GM19438 (cell line): ENCODE data around the gene CHRNA4.

Experiments
- ATAC-seq: cut with Tn5 transposase; IDR thresholded peaks from one replicate; pipeline ENCODE4 v1.9.1; 2021; ENCODE audit warnings: low read depth; ENCODE audit not compliant: unreplicated experiment

Gene CHRNA4

DNA sequence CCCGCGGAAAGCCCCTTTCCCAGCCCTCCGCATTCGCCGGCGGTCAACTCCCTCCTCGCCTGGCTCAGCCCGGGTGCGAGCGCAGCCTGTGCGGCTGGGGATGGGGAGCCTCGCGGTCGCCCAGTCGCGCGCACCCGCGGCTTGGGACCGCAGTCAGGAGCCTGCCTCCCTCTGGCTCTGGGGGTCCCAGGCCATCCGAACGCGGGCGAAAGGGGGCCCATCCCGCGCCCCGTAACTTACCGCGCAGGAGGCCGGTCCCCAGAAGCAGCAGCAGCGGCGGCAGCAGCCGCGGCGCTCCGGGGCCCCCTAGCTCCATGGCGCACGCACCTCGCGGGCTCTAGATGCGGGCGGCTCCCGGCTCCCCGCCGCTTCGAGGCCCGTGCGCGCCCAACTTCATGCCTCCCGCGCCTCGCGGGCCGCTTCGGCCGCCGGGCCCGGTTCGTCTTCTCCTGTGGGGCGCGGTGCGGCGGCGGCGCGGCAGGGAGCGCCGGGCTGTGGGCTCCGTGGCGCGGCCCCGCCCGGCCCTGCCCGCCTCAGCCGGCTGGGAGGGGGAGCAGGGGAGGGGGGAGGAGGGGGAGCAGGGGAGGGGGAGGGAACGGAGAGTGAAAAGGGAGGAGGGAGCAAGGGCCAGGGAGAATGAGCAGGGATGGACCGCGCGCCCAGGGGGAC lies at the start of gene CHRNA4:
Gene CHRNA4 (minus strand): TSS at position 500 of the 669 bp plus-strand sequence. CDS start 184 bp downstream, at position 316.
- no peak for ATAC-seq

DNA sequence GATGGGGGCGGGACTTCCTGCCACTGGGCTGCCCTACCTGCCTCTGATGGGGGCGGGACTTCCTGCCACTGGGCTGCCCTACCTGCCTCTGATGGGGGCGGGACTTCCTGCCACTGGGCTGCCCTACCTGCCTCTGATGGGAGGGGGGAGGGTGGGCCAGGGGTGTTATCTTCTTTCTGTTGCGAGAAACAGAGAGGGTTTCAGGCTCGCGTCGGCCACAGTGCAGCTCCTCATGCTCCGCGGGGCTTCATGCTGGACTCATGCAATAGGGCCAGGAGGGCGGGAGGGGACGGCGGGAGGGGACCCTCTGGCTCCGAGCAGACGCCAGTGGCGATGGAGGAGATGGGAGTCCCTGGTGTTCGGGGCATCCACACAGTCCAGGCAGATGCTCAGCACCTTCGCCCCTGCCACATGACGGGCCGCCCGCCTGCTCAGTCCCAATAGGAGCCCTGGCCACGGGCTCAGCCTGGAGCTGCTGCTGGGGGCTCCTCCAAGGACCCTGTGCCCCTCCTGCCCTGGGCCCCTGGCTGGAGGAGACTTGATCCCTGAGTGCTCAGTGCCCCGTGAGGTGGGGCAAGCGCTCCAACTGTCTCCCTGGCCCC lies 48.8 kb upstream of the CHRNA4 start:
- ATAC-seq: no peak

DNA sequence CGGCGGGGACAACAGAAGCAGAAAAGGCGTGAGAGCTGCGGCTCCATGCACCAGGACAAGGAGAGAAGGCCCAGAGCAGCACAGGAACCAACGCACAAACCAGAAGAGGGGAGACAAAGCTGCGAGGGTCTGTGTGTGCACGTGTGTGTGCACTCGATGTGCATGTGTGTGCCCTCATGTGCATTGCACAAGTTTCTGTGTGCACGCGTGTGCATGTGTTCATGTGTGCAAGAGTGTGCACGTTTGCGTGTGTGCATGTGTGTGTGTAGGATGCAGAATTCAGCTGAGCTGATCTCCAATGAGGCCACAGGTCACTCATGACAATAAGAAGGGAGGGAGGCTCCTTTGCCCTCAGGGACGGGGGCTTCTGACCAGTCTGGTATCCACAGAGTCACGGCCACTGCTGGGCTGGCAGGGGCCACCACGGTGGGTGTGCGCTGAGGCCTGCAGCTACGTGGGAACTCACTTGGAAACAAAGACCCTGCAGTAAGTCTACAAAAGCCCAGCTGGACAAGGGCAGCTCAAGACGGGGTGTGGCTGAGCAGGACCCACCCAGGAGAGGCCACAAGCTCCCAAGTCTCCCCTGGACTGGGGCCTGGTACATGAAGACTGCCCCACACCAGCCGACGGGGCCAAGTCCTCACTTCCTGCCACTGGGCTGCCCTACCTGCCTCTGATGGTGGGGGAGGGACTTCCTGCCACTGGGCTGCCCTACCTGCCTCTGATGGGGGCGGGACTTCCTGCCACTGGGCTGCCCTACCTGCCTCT lies 48.1 kb upstream of the CHRNA4 start:
- no peak for ATAC-seq

DNA sequence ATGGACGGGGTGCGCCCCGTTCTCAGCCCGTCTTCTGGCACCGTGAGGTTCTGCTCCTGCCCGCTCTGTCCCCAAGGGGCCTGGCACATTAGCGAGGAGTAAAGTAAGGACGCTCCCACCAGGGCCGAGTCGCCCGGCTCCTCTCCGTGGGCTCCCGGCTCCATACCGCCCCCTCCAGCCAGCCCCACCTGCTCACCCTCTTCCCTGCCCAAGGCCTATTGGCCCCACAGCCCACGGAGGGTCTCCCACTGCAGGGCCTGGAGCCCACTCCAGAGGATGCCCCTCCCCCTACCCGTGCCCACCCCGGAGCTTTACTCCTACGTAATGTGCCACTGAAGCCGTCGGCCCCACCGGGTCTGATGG lies 47.5 kb upstream of the CHRNA4 start:
- no peak for ATAC-seq

DNA sequence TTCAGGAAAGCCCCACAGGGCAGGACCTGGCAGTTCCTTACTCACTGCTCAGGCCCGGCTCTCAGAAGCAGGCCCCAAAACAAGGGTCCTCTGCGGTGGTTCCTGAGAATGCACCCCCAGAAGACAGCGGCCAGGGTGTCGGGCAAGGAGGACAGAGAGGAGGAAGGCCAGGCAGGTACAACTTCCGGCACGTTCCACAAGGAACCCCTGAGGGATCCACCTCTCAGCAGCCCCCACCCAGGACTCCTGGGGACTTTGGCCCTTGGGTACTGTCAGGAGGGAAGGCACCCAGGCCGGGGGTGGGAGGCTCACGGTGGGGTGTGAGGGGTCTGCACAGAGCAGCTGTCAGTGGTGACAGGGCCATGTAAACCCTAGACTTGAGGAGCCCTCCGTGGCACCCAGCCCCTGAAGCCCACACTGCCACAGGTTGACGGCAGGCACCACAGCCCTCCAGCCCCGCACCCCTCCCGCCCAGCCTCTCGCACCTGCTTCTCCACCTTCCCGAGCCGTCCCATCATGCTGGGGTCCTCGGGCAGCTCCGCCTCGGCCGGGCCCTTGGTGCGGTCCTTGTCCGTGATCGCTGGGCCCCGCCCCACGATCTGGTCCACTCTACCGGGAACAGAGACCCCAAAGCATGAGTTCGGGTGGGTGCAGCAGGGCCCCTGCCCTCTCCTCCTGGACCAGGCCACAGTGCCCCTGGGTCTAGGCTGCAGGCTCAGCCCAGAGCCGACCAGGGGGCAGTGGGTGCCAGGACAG lies 47.0 kb upstream of the CHRNA4 start:
- no peak for ATAC-seq

DNA sequence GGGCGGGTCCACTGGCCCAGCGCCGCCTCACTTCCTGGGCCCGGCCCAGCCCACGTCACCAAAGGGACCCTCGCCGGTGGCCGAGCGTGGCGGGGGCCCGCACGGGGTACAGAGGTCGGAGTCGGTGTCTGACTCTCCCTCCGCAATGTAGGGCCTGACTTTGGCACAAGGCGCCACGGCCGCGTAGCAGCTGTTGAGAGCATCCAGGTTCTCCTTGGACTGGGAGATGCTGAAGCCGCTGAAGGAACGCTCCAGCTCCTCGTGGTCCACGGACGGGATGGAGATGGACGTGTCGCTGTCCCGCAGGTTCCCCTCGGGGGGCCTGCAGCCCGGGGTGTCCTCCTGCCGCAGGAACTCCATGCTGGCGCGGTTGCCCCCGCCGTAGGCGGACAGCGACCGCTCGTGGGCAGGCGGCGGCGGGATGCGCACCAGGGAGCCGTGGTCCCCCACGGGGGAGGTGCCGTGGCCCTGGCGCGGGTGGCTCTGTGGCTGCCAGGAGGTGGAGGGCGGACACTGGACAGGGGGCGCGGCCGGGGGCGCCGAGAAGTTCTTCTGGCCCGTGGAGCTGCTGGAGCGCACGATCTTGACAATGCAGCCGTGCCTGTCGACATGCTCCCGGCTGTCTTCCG lies 45.6 kb upstream of the CHRNA4 start:
- no peak for ATAC-seq

DNA sequence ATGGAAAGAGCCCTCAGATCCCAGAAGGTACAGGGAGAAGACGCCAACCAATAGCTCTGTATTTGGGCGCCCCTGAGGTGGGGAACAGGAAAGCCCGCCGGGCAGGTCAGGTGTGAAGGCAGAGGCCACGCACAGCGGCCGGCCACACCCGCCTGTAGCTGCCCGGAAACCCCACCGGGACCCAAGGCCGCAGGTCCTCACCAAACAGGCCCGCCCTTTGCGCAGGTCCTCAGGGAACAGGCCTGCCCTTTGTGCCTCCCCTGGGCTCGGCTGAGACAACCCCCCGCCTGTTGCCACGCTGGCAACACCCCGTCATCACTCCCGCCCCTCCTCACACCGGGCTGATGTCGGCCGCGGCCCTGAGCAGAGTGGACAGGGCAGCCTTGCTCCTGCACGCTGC lies 44.9 kb upstream of the CHRNA4 start:
- no peak for ATAC-seq

DNA sequence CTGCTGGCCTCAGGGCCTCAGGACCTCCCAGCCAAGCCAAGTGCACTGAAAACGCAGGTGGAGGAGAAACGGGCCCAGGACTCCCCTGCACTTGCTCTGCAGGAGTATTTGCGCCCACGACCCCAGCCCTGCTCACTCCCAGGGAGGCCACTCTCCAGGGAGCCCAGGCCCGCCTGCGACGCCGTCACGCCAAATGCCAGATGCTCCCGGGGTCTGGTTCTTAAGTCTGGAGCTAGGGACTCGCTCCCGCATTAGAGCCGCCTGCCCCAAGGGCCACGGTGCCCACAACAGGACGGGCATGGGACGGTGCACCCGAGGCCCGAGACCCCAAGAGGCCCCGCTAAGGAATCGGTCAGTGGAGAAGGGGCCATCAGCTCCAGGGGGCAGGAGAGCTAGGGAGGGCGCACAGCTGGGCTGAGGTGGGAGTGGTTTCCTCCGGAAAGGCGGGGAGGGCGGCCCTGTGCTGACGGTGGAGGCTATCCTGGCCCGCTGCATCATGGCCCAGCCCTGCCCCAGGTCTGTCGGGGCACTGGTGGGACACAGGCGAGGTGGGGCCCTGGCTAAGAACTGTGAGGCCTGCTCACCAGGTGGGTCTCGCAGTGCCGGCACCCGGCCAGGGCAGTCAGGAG lies 44.1 kb upstream of the CHRNA4 start:
- no peak for ATAC-seq

DNA sequence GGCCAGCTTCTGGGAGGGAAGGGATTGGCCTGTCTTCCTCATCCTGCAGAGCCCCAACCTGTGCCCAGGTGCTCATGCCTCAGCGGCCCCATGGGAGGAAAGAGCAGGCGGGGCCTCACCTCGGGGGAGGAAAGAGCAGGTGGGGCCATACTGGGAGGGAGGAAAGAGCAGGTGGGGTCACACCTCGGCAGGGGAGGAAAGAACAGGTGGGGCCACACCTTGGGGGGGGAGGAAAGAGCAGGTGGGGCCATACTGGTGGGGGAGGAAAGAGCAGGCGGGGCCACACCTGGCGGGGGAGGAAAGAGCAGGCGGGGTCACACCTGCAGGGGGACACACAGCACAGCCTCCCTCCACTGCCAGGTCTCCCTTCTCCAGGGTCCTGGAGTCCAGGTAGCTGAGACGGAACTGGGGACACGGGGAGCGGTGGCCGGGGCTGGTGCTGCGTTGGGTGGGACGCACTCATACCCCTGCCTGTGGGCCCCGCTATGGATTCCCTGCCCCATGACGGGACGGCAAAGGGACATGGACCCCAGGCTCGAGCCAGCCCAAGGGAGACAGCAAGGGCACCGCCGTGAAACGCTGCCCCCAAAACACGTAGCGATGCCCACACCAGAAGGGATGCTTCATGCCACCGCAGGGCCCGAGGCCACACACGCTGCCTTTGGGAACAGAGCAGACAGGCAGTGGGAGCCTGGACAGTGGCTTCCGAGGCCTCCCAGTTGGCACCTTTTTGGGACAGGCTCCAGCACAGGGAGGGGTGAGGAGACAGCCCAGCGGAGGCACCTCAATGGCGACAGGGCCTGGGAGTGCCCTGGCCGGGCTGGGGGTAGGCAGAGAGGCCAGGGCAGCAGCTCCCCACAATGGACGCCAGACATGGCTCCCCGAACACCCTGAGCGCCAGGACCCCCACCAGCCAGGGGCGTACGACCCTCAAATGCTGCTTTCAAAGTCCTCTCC lies 43.3 kb upstream of the CHRNA4 start:
- ATAC-seq: no peak

DNA sequence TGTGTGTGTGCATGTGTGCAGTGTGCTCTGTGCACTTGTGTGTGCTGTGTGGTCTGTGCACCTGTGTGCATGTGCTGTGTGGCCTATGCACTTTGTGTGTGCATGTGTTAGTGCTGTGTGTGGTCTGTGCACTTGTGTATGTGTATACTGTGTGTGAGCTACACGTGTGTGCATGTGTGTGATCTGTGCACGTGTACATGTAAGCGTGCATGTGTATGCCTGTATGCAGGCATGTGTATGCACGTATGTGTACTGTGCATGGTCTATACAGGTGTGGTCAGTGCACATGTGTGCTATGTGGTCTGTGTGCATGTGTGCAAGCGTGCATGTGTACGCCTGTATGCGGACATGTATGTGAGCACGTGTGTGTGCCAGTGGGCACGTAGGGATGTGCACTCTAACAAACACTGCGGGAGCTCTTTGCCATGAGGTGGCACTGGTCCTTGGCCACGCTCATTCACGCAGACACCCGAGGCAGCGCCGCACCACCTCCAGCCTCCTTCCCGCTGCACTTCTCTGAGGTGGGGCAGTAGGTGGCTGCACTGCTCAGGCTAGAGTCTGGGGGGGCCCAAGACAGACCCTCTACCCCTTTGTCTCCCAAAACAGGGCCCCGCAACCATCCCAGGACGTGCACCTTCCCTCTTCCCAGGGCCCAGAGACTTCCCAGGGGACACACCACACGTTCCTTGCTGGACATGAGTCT lies 42.4 kb upstream of the CHRNA4 start:
- no peak for ATAC-seq

DNA sequence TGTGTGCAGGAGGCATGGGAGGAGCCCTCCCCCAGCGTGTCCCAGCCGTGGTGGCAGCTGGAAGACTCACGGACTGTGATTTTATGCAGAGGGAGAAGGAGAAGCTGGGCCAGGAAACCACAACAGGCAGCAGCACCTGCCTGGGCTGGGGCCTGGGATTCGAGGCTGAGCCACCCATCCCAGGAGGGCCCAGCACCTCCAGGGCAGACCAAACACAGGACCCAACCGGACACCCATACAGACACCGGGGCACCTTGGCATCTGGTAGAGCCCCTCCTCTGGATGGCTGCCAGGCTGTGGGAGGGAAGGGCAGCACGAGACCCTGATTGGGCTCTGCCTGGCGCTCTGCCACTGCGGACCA lies 41.7 kb upstream of the CHRNA4 start:
- ATAC-seq: no peak

DNA sequence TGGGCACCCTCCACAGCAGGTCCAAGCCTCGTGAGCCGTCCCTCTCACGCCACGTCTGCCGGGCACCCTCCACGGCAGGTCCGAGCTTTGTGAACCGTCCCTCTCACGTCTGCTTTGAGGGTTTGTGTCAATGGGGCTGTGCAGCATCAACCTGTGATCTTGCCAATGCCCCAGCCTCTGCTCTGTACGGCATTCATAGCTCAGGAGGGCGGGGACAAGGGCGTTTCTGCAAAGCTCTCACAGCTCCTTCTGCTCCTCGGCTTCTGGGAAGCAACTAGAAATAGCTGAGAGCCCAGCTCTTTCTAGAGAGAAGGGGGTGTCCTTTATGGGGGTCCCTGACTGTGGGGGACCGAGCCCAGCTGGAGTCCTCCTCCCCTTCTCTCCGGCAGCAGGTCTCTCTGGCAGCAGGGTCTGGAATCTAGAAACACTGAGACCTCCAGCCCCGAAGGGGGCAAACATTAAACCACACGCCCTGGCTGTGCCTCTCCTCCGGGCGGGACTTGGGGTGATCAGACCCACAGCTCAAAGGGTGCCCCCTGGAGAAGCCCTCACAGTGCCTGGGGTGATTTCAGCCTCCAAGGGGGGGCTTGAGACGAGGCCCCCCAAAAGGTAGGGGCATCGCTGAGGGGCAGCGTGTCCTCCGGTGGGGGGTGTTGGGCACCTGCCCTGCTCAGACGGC lies 41.2 kb upstream of the CHRNA4 start:
- ATAC-seq: no peak

DNA sequence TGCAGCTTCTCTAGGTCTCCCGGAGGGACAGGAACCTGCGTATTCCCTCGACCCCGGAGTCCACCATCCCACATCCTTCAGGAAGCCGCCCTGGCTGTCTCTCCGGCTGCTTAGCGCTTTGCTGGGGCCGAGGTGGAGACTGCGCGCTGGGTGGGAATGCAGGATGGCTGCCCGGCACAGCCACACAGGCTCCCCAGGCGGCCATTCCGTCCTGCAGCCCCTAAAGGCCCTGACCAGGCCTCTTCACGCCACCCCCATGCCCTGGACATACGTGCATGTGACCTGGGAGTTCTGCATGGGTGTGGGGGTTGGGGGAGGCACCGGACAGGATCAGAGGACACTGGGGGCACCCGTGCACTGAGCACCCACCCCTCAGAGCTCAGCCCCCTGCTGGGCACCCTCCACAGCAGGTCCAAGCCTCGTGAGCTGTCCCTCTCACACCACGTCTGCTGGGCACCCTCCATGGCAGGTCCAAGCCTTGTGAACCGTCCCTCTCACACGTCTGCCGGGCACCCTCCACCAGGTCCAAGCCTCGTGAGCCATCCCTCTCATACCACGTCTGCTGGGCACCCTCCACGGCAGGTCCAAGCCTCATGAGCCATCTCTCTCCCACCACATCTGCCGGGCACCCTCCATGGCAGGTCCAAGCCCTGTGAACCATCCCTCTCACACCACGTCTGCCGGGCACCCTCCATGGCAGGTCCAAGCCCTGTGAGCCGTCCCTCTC lies 40.4 kb upstream of the CHRNA4 start:
- ATAC-seq: no peak

DNA sequence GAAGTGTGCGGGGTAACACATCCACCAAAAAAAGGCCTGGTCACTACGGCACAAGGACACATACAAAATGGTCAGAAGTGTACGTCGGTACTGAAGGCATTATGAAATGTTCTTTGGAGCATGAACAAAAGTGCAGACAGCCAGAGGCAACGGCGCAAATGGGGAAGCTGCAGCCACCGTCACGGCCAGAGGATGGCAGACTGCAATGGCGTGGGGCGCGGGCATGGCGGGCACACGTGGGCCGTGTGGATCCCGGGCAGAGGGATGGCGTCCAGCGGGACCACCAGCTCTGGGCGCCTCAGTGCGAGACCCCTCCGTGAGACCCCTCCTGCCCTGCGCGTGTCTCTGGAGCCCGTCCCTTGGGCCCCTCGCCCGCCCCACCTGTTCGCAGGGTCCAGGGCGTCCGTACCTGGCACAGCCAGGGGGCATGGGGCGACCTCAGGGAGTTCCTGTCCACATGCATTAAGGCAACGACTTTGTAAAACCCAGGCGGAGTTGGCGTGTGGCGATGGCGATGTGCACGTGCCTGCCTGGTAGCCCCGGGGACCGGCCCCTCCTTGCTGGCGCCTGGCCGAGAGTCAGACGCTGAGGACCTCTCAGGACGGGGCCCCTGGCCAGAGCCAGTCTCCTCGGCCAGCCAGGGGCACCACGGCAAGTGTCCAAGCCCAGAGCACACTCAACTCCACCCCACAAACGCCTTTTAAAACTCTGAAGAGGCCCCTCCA lies 39.5 kb upstream of the CHRNA4 start:
- no peak for ATAC-seq

DNA sequence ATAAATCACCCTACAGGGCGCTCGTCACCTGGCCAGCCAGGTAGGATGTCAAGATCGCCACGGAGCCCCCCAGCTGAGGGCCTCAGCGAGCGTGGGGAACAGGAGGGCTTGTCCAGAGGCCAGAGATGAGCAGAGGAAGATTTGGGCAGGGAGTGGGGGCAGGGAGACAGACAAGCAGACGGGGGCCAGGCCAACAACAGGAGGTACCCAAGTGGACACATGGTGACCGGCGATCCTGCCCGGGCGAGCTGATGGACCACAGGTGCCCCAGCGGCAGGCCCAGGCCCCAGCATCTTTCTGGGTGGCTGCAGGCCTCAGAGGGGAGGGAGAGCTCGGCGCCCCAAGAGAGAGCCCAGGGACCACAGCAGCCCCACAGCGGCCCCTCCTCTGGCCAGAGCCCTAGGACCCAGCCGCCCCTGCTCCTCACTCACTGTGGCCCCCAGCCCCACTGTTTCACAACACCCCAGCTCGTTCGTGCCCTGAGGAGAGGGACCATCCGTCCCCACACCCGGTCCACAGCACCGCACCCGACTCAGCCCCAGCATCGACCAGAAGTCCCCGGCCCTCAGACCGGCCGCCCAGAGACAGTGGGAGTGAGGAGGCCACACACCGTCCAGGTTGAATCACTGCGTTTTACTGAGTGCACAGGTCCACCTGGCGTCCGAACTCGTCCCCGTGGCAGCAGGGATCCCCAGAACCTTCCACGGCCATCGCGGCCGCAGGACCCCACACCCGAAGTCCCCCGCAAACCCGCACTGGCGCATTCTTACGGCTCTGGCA lies 38.6 kb upstream of the CHRNA4 start:
- ATAC-seq: no peak
